B cell (primary cell): ENCODE data around the gene CDH2. TPM values are rescaled to one million over a fixed set of nuclear protein-coding genes. Genes with fewer than 3 reads are reported as not detected.

Experiments
- ATAC-seq: fragments of 200-7000 bp; cut with Tn5 transposase; one replicate; pipeline ENCODE4 v1.10.0; 2021; ENCODE audit warnings: low read depth, mild to moderate bottlenecking, moderate number of reproducible peaks, moderate library complexity
- CTCF ChIA-PET: fragments of 350-600 bp; sonication (Branson Sonifier 250); formaldehyde crosslinking; loops from one replicate; lab custom pipeline; 2021; ENCODE audit warnings: antibody characterized with exemption, inconsistent platforms; lab: Charles Lee
- POLR2A ChIA-PET: fragments of 350-600 bp; sonication (Branson Sonifier 250); formaldehyde crosslinking; loops from one replicate; lab custom pipeline; 2021; ENCODE audit warnings: antibody characterized with exemption; lab: Charles Lee
- DNase-seq: peaks from one replicate; pipeline ENCODE4 v3.0.0; 2013
- H2AFZ ChIP-seq: 2 replicates; pipeline ENCODE4 v1.6.1; 2012; ENCODE audit warnings: mild to moderate bottlenecking, low read depth, low read length; ENCODE audit not compliant: insufficient read depth, poor library complexity, severe bottlenecking
- H3K27ac ChIP-seq, 2 donors: 1 replicate in 1 of 2; 2 replicates in 1 of 2; pipeline ENCODE4 v1.5.1; 2012 to 2013; ENCODE audit warnings: low read length in 2 of 2, mild to moderate bottlenecking in 2 of 2, moderate library complexity in 1 of 2
- H3K27me3 ChIP-seq, 4 experiments: fragments of 200-600 bp in 1 of 4; sonication (generic) in 1 of 4; replicated peaks in 1 of 4; 1 replicate in 2 of 4; 2 replicates in 2 of 4; pipeline versions ENCODE4 v1.6.1 to v1.7.0; 2013 to 2016; ENCODE audit warnings: low read length in 3 of 4, mild to moderate bottlenecking in 2 of 4, mixed read lengths in 1 of 4, moderate library complexity in 1 of 4; ENCODE audit not compliant: insufficient read depth in 4 of 4, control insufficient read depth in 3 of 4; ENCODE audit errors: control extremely low read depth in 1 of 4
- H3K36me3 ChIP-seq, 2 experiments: replicated peaks in 1 of 2; 1 replicate in 1 of 2; 2 replicates in 1 of 2; pipeline versions ENCODE4 v1.6.1 to v1.7.1; 2013; ENCODE audit warnings: low read length in 1 of 2; ENCODE audit not compliant: insufficient read depth in 2 of 2, control insufficient read depth in 1 of 2; ENCODE audit errors: control extremely low read depth in 1 of 2, extremely low read depth in 1 of 2
- H3K4me1 ChIP-seq, 2 donors: fragments of 200-600 bp in 1 of 2; sonication (generic) in 1 of 2; 1 replicate in 1 of 2; 2 replicates in 1 of 2; pipeline versions ENCODE4 v1.5.1 to v1.6.1; 2013 to 2017; ENCODE audit warnings: low read length in 2 of 2; ENCODE audit not compliant: control insufficient read depth in 2 of 2, insufficient read depth in 2 of 2
- H3K4me2 ChIP-seq: replicated peaks from 2 replicates; pipeline ENCODE3; 2012; ENCODE audit warnings: mild to moderate bottlenecking, low read depth, low read length; ENCODE audit not compliant: poor library complexity, severe bottlenecking
- H3K4me3 ChIP-seq, 5 experiments: fragments of 200-600 bp in 1 of 5; sonication (generic) in 1 of 5; 1 replicate in 3 of 5; 2 replicates in 2 of 5; pipeline versions ENCODE4 v1.5.1 to v1.7.0; 2011 to 2016; ENCODE audit warnings: low read length in 4 of 5, mild to moderate bottlenecking in 4 of 5, low read depth in 2 of 5, control low read depth in 1 of 5, moderate library complexity in 1 of 5; ENCODE audit not compliant: insufficient read depth in 1 of 5; ENCODE audit errors: control extremely low read depth in 1 of 5, extremely low read depth in 1 of 5
- H3K79me2 ChIP-seq: fragments of 200-600 bp; sonication (generic); one replicate; pipeline ENCODE4 v1.6.0; 2016; ENCODE audit warnings: low read length; ENCODE audit not compliant: control insufficient read depth, insufficient read depth
- H3K9ac ChIP-seq: fragments of 200-600 bp; sonication (generic); 2 replicates; pipeline ENCODE4 v1.6.1; 2017; ENCODE audit warnings: mild to moderate bottlenecking, low read length, moderate library complexity
- H3K9me3 ChIP-seq, 3 donors: one replicate each; pipeline versions ENCODE4 v1.6.1 to v1.7.1; 2013; ENCODE audit warnings: low read length in 2 of 3; ENCODE audit not compliant: control insufficient read depth in 2 of 3, insufficient read depth in 1 of 3; ENCODE audit errors: control extremely low read depth in 1 of 3
- H4K20me1 ChIP-seq: 2 replicates; pipeline ENCODE4 v1.6.0; 2012; ENCODE audit warnings: mild to moderate bottlenecking, low read length; ENCODE audit not compliant: insufficient read depth, control insufficient read depth, poor library complexity, severe bottlenecking
- H3K27ac Mint-ChIP-seq: one replicate; pipeline ENCODE4 v1.8.0; 2021; ENCODE audit warnings: mixed read lengths
- H3K27me3 Mint-ChIP-seq: one replicate; pipeline ENCODE4 v1.8.0; 2021; ENCODE audit warnings: mixed read lengths
- H3K4me1 Mint-ChIP-seq: one replicate; pipeline ENCODE4 v1.8.0; 2021; ENCODE audit warnings: mixed read lengths
- H3K4me3 Mint-ChIP-seq: one replicate; pipeline ENCODE4 v1.8.0; 2021; ENCODE audit warnings: mixed read lengths
- H3K9me3 Mint-ChIP-seq: one replicate; pipeline ENCODE4 v1.8.0; 2022; ENCODE audit warnings: mixed read lengths; ENCODE audit not compliant: insufficient read depth
- EZH2 ChIP-seq: IDR thresholded peaks from 2 replicates; pipeline ENCODE4 v1.6.1; 2012; ENCODE audit warnings: borderline replicate concordance, low read depth, mild to moderate bottlenecking, moderate library complexity, low read length; ENCODE audit not compliant: insufficient read depth, poor library complexity, severe bottlenecking
- WGBS: methylation state at CpG from one replicate; pipeline ENCODE4 v1.1.5; 2013; ENCODE audit warnings: missing lambda C conversion rate; ENCODE audit not compliant: insufficient coverage; 5-methylcytosine and 5-hydroxymethylcytosine counted together
- intact Hi-C: fragments of 100-400 bp; cut with micrococcal nuclease; formaldehyde crosslinking; loops from one replicate; pipeline ENCODE4 v1.10.0; 2022
- polyA plus RNA-seq: library from polyadenylated mRNA; depleted of rRNA; stranded (reverse); fragments of >200 nt; gene quantifications from 2 replicates; pipeline ENCODE4 v1.2.3, GENCODE V29; 2012
- total RNA-seq, 2 donors: library from RNA; stranded (reverse); fragments of 120-200 nt in 1 of 2; gene quantifications; 1 replicate in 1 of 2; 2 replicates in 1 of 2; pipeline versions ENCODE4 v1.2.3 to v1.2.4, GENCODE V29; 2013 to 2022
- TF ChIP-seq, protein P1 (sequence below): fragments of 200-600 bp; IDR thresholded peaks from one replicate; pipeline ENCODE4 v1.8.0; 2022; ENCODE audit warnings: antibody characterized with exemption, mild to moderate bottlenecking

The CDH2 gene
- total and polyA plus RNA-seq, 2 donors (not counting 1 experiment from before 2014, with no cell fraction given), result not detected

DNA sequence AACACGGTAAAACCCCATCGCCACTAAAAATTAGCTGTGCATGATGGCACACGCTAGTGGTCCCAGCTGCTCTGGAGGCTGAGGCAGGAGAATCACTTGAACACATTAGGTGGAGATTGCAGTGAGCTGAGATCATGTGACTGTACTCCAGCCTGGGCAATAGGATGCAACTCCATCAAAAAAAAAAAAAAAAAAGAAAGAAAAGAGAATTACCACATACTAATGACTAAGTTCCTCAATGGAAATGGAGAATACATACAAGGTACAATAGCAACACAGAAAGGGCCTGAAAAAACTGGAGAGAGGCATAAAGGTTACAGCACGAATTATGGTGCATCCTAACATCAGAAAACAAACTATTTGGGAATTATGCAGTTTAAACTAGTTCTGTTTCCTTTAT is 81.3 kb downstream of the CDH2 start:
- peaks cover 0 to 3% (median 0%) of the 10 kb centered on the region in 3 donors for H3K9me3 ChIP-seq
- WGBS, result 100% methylated on average over 2 of the region's 4 CpGs
- no peak overlapping the region for H3K27ac ChIP-seq
- Mint-ChIP-seq H3K27ac (no peak overlapping the region), H3K27me3 (no peaks in the 10 kb centered on the region), H3K4me1 (no peaks in the 10 kb centered on the region), H3K9me3 (peaks cover 6% of the 10 kb centered on the region), H3K4me3 (no peak overlapping the region)
- H3K4me3 ChIP-seq, result no peak overlapping the region
- no peak overlapping the region for H3K4me2 ChIP-seq
- H3K4me1 ChIP-seq, result no peaks in the 10 kb centered on the region
- ATAC-seq, result no peak
- DNase-seq, result no peak
- no peak overlapping the region for H2AFZ ChIP-seq
- H3K36me3 ChIP-seq, result no peaks in the 10 kb centered on the region
- no peaks in the 10 kb centered on the region for H3K27me3 ChIP-seq
- CTCF ChIA-PET, result no interaction called here
- intact Hi-C loops, result no loop called here
- H4K20me1 ChIP-seq, result no peaks in the 10 kb centered on the region
- H3K9ac ChIP-seq, result no peak overlapping the region
- H3K79me2 ChIP-seq, result no peaks in the 10 kb centered on the region
- no peak for TF ChIP-seq EZH2
- TF ChIP-seq, protein P1, sequence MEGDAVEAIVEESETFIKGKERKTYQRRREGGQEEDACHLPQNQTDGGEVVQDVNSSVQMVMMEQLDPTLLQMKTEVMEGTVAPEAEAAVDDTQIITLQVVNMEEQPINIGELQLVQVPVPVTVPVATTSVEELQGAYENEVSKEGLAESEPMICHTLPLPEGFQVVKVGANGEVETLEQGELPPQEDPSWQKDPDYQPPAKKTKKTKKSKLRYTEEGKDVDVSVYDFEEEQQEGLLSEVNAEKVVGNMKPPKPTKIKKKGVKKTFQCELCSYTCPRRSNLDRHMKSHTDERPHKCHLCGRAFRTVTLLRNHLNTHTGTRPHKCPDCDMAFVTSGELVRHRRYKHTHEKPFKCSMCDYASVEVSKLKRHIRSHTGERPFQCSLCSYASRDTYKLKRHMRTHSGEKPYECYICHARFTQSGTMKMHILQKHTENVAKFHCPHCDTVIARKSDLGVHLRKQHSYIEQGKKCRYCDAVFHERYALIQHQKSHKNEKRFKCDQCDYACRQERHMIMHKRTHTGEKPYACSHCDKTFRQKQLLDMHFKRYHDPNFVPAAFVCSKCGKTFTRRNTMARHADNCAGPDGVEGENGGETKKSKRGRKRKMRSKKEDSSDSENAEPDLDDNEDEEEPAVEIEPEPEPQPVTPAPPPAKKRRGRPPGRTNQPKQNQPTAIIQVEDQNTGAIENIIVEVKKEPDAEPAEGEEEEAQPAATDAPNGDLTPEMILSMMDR, result no peak
- POLR2A ChIA-PET, result no interaction called here

- no peaks in the 10 kb centered on the region for H3K27me3 ChIP-seq
- no peak overlapping the region for H3K4me2 ChIP-seq
- ChIA-PET POLR2A (no interaction called here), CTCF (no interaction called here)
- Mint-ChIP-seq H3K9me3 (peaks cover 6% of the 10 kb centered on the region), H3K27ac (no peak overlapping the region), H3K27me3 (no peaks in the 10 kb centered on the region), H3K4me1 (no peaks in the 10 kb centered on the region), H3K4me3 (no peak overlapping the region)
- intact Hi-C loops, result no loop called here
- DNase-seq (no peak), ATAC-seq (no peak)
- no peak overlapping the region for H2AFZ ChIP-seq
- H3K4me1 ChIP-seq, result no peaks in the 10 kb centered on the region
- no peak overlapping the region for H3K4me3 ChIP-seq
- WGBS, result 92% methylated on average over 2 of the region's 3 CpGs
- no peaks in the 10 kb centered on the region for H4K20me1 ChIP-seq
- no peak for TF ChIP-seq EZH2
- TF ChIP-seq, protein P1, result no peak
- H3K79me2 ChIP-seq, result no peaks in the 10 kb centered on the region
- H3K9me3 ChIP-seq, result peaks cover 0 to 3% (median 0%) of the 10 kb centered on the region in 3 donors
- H3K36me3 ChIP-seq, result no peaks in the 10 kb centered on the region
- H3K27ac ChIP-seq, result no peak overlapping the region
- H3K9ac ChIP-seq, result no peak overlapping the region
These were observed 81.9 kb downstream of the CDH2 start for GRCh38 chr18:28095041-28095440.
